HG02885 (cell line): ENCODE results near the gene TNRC18.

ENCODE experiments used
- ATAC-seq: cut with Tn5 transposase; IDR thresholded peaks from one replicate; pipeline ENCODE4 v1.9.1; 2021; ENCODE audit warnings: mild to moderate bottlenecking; ENCODE audit not compliant: unreplicated experiment, poor library complexity

Gene TNRC18

GRCh38 chr7:5356751-5357119, 66.9 kb downstream of the TNRC18 start:
- no peak for ATAC-seq

- ATAC-seq, result no peak
Measured at GRCh38 chr7:5354460-5355232, 69.0 kb downstream of the TNRC18 start.

GRCh38 chr7:5352440-5353010, 71.1 kb downstream of the TNRC18 start:
- ATAC-seq, result no peak

GRCh38 chr7:5351507-5352265, 71.9 kb downstream of the TNRC18 start:
- ATAC-seq, result no peak

GRCh38 chr7:5350600-5351385, 72.8 kb downstream of the TNRC18 start:
- no peak for ATAC-seq

GRCh38 chr7:5350174-5350463, 73.5 kb downstream of the TNRC18 start:
- no peak for ATAC-seq

- ATAC-seq, result no peak
Measured at GRCh38 chr7:5349437-5350173, 74.0 kb downstream of the TNRC18 start.

- ATAC-seq, result no peak
Measured at GRCh38 chr7:5349005-5349380, 74.6 kb downstream of the TNRC18 start.

GRCh38 chr7:5348134-5349004, 75.3 kb downstream of the TNRC18 start:
- no peak for ATAC-seq

GRCh38 chr7:5345671-5346070, 78.0 kb downstream of the TNRC18 start:
- ATAC-seq, result no peak

GRCh38 chr7:5345171-5345570, 78.5 kb downstream of the TNRC18 start:
- ATAC-seq, result no peak

GRCh38 chr7:5344342-5344741, 79.3 kb downstream of the TNRC18 start:
- ATAC-seq, result no peak

GRCh38 chr7:5343884-5344283, 79.8 kb downstream of the TNRC18 start:
- ATAC-seq, result no peak

- ATAC-seq, result no peak
Measured at GRCh38 chr7:5342631-5343030, 81.0 kb downstream of the TNRC18 start.

GRCh38 chr7:5339955-5340354, 83.7 kb downstream of the TNRC18 start:
- no peak for ATAC-seq

- no peak for ATAC-seq
Measured at GRCh38 chr7:5337047-5337446, 86.6 kb downstream of the TNRC18 start.

- ATAC-seq, result no peak
Measured at GRCh38 chr7:5334671-5335070, 89.0 kb downstream of the TNRC18 start.

GRCh38 chr7:5333121-5334045, 90.3 kb downstream of the TNRC18 start:
- ATAC-seq, result no peak
